Neural cell (in vitro differentiated cells): ENCODE data around the gene SPRYD3. TPM values are rescaled to one million over a fixed set of nuclear protein-coding genes. Genes with fewer than 3 reads are reported as not detected.
"Not testable (repeated sequence)": the region's sequence is repeated elsewhere in the genome, so short reads cannot be mapped to it uniquely, and the experiment has no call there.

ENCODE experiments used
- H2AFZ ChIP-seq: fragments of 200-600, 300-800 bp; sonication (generic), shearing (Covaris generic); 2 replicates; pipeline ENCODE4 v1.6.0; 2014; ENCODE audit warnings: low read depth, mild to moderate bottlenecking, antibody characterized with exemption, low read length, moderate library complexity
- H3F3A ChIP-seq: fragments of 200-600 bp; shearing (Covaris generic); 2 replicates; pipeline ENCODE4 v1.6.1; 2016; ENCODE audit warnings: mild to moderate bottlenecking, moderate library complexity, mixed read lengths, antibody characterized with exemption, low read length; ENCODE audit not compliant: insufficient read depth, poor library complexity, severe bottlenecking
- H3K27ac ChIP-seq: fragments of 200-600, 300-800 bp; sonication (generic), shearing (Covaris generic); 2 replicates; pipeline ENCODE4 v1.5.1; 2014; ENCODE audit warnings: mild to moderate bottlenecking, low read length, moderate library complexity
- H3K27me3 ChIP-seq: fragments of 300-800, 200-600 bp; sonication (generic), shearing (Covaris generic); 2 replicates; pipeline ENCODE4 v1.6.0; 2014; ENCODE audit warnings: mild to moderate bottlenecking, low read depth, low read length, moderate library complexity; ENCODE audit not compliant: insufficient read depth
- H3K36me3 ChIP-seq: fragments of 300-800, 200-600 bp; sonication (generic), shearing (Covaris generic); 2 replicates; pipeline ENCODE4 v1.5.1; 2014; ENCODE audit warnings: mild to moderate bottlenecking, antibody characterized with exemption, low read length, moderate library complexity; ENCODE audit not compliant: insufficient read depth
- H3K4me2 ChIP-seq: fragments of 300-800, 200-600 bp; sonication (generic), shearing (Covaris generic); 2 replicates; pipeline ENCODE4 v1.6.0; 2014; ENCODE audit warnings: mild to moderate bottlenecking, low read length
- H3K4me3 ChIP-seq: fragments of 300-800, 200-600 bp; sonication (generic), shearing (Covaris generic); 2 replicates; pipeline ENCODE4 v1.5.1; 2014; ENCODE audit warnings: mild to moderate bottlenecking, low read length, moderate library complexity
- H3K79me2 ChIP-seq: fragments of 200-600 bp; shearing (Covaris generic); replicated peaks from 2 replicates; pipeline ENCODE4 v1.6.0; 2014; ENCODE audit warnings: mild to moderate bottlenecking, low read length, moderate library complexity; ENCODE audit not compliant: insufficient read depth
- H3K9ac ChIP-seq: fragments of 300-800, 200-600 bp; sonication (generic), shearing (Covaris generic); 2 replicates; pipeline ENCODE4 v1.6.1; 2016; ENCODE audit warnings: mild to moderate bottlenecking, low read length, mixed read lengths
- H3K9me2 ChIP-seq: fragments of 200-600 bp; shearing (Covaris generic); 2 replicates; pipeline ENCODE4 v1.6.1; 2016; ENCODE audit warnings: mild to moderate bottlenecking, low read length, mixed read lengths; ENCODE audit not compliant: insufficient read depth
- H3K9me3 ChIP-seq: fragments of 200-600, 300-800 bp; sonication (generic), shearing (Covaris generic); 2 replicates; pipeline ENCODE4 v1.6.1; 2016; ENCODE audit warnings: mild to moderate bottlenecking, mixed run types, low read length, moderate library complexity, mixed read lengths
- H4K20me1 ChIP-seq: fragments of 200-600 bp; shearing (Covaris generic); 2 replicates; pipeline ENCODE4 v1.6.1; 2016; ENCODE audit warnings: mild to moderate bottlenecking, mixed run types; ENCODE audit not compliant: insufficient read depth
- CTCF ChIP-seq: fragments of 450-650 bp; IDR thresholded peaks from 2 replicates; pipeline ENCODE4 v1.5.1; 2014; ENCODE audit warnings: antibody characterized with exemption, mild to moderate bottlenecking, moderate library complexity; ENCODE audit not compliant: poor library complexity, severe bottlenecking
- EP300 ChIP-seq: fragments of 450-650 bp; conservative IDR thresholded peaks from 2 replicates; pipeline ENCODE4 v1.6.1; 2014; ENCODE audit warnings: antibody characterized with exemption, mild to moderate bottlenecking, moderate library complexity; ENCODE audit not compliant: poor library complexity, severe bottlenecking
- EZH2 ChIP-seq: fragments of 200-600, 300-800 bp; shearing (Covaris generic), sonication (generic); IDR thresholded peaks from 2 replicates; pipeline ENCODE4 v1.6.1; 2014; ENCODE audit warnings: antibody characterized with exemption, low read length, borderline replicate concordance, mild to moderate bottlenecking; ENCODE audit not compliant: insufficient read depth, poor library complexity, severe bottlenecking
- MXI1 ChIP-seq: fragments of 450-650 bp; conservative IDR thresholded peaks from 2 replicates; pipeline ENCODE4 v1.6.1; 2014; ENCODE audit warnings: antibody characterized with exemption, mild to moderate bottlenecking; ENCODE audit not compliant: poor library complexity, severe bottlenecking
- POLR2AphosphoS5 ChIP-seq: IDR thresholded peaks from 2 replicates; pipeline ENCODE4 v1.6.1; 2012
- RAD21 ChIP-seq: fragments of 450-650 bp; conservative IDR thresholded peaks from 2 replicates; pipeline ENCODE4 v1.6.1; 2014; ENCODE audit warnings: antibody characterized with exemption, mild to moderate bottlenecking, moderate library complexity
- REST ChIP-seq: IDR thresholded peaks from 2 replicates; pipeline ENCODE4 v1.6.1; 2012; ENCODE audit warnings: borderline replicate concordance
- SMC3 ChIP-seq: fragments of 450-650 bp; conservative IDR thresholded peaks from 2 replicates; pipeline ENCODE4 v1.6.1; 2014; ENCODE audit warnings: antibody characterized with exemption, mild to moderate bottlenecking, moderate library complexity; ENCODE audit not compliant: poor library complexity
- TAF1 ChIP-seq: IDR thresholded peaks from 2 replicates; pipeline ENCODE4 v1.6.1; 2012; ENCODE audit warnings: low read depth
- polyA plus RNA-seq: library from polyadenylated mRNA; depleted of rRNA; stranded (reverse); fragments of >200 nt; gene quantifications from 2 replicates; pipeline ENCODE4 v1.2.3, GENCODE V29; 2014

SPRYD3 gene
- polyA plus RNA-seq, 1 donor from 2014 or later = 20.8 TPM

- H4K20me1 ChIP-seq = no peaks in the 10 kb centered on the region
- no peak overlapping the region for H3K4me2 ChIP-seq
- no peaks in the 10 kb centered on the region for H3K27me3 ChIP-seq
- H3K9me3 ChIP-seq = no peaks in the 10 kb centered on the region
- no peaks in the 10 kb centered on the region for H3K36me3 ChIP-seq
- no peak overlapping the region for H3K9ac ChIP-seq
- no peak overlapping the region for H3K4me3 ChIP-seq
- no peak overlapping the region for H2AFZ ChIP-seq
- H3K79me2 ChIP-seq = no peaks in the 10 kb centered on the region
- no peaks in the 10 kb centered on the region for H3F3A ChIP-seq
- H3K27ac ChIP-seq = no peak overlapping the region
- TF ChIP-seq CTCF (no peak), SMC3 (no peak), MXI1 (no peak), POLR2AphosphoS5 (no peak), REST (no peak), EP300 (no peak), RAD21 (no peak), EZH2 (no peak), TAF1 (no peak)
- no peaks in the 10 kb centered on the region for H3K9me2 ChIP-seq
These were observed 34.0 kb upstream of the SPRYD3 start for GRCh38 chr12:53113136-53113705.

GRCh38 chr12:53112431-53112830, 33.2 kb upstream of the SPRYD3 start:
- H3K36me3 ChIP-seq, H3K27me3 ChIP-seq, H3K9ac ChIP-seq, H4K20me1 ChIP-seq, H3K79me2 ChIP-seq, H3F3A ChIP-seq, H3K9me3 ChIP-seq, H2AFZ ChIP-seq, H3K4me2 ChIP-seq, H3K4me3 ChIP-seq, H3K9me2 ChIP-seq, H3K27ac ChIP-seq: not testable (repeated sequence)

GRCh38 chr12:53107122-53107521, 27.9 kb upstream of the SPRYD3 start:
- Histone ChIP-seq H3K27me3 (no peaks in the 10 kb centered on the region), H3K4me2 (no peak overlapping the region), H3K27ac (no peak overlapping the region), H3K9me3 (no peaks in the 10 kb centered on the region), H3K9ac (no peak overlapping the region), H3K36me3 (no peaks in the 10 kb centered on the region), H3K4me3 (no peak overlapping the region), H3K9me2 (no peaks in the 10 kb centered on the region), H2AFZ (no peak overlapping the region), H4K20me1 (no peaks in the 10 kb centered on the region), H3F3A (no peaks in the 10 kb centered on the region), H3K79me2 (no peaks in the 10 kb centered on the region)
- TF ChIP-seq CTCF (no peak), MXI1 (no peak), TAF1 (no peak), SMC3 (no peak), EZH2 (no peak), REST (no peak), RAD21 (no peak), POLR2AphosphoS5 (no peak), EP300 (no peak)
